Upper lobe of left lung (tissue), 4 donors: Measurements from ENCODE around the gene ZNF813.
"Not testable (repeated sequence)": the region's sequence is repeated elsewhere in the genome, so short reads cannot be mapped to it uniquely, and the experiment has no call there.

Experiments
- CTCF ChIP-seq, 6 experiments: fragments of 450-650 bp in 4 of 6; fragments of 200-600 bp in 2 of 6; sonication (generic) in 2 of 6; IDR thresholded peaks; one replicate each; pipeline ENCODE4 v1.5.1; 2016 to 2019; ENCODE audit warnings: antibody characterized with exemption in 6 of 6
- EP300 ChIP-seq, 4 donors: sonication (generic); formaldehyde crosslinking; IDR thresholded peaks; one replicate each; pipeline ENCODE4 v1.5.1; 2017; ENCODE audit warnings: antibody characterized with exemption in 4 of 4, control low read depth in 2 of 4

- TF ChIP-seq CTCF, EP300 (IDR thresholded peaks at IDR 0.05): not testable (repeated sequence)
Observed at GRCh38 chr19:53420520-53421315, 46.8 kb upstream of the ZNF813 start.
